EH (cell line): Measurements from ENCODE around the gene AARS2.

Source experiments
- DNase-seq: peaks from one replicate; pipeline ENCODE4 v3.0.0-alpha.2; 2015; ENCODE audit warnings: low read depth

The AARS2 gene

DNA sequence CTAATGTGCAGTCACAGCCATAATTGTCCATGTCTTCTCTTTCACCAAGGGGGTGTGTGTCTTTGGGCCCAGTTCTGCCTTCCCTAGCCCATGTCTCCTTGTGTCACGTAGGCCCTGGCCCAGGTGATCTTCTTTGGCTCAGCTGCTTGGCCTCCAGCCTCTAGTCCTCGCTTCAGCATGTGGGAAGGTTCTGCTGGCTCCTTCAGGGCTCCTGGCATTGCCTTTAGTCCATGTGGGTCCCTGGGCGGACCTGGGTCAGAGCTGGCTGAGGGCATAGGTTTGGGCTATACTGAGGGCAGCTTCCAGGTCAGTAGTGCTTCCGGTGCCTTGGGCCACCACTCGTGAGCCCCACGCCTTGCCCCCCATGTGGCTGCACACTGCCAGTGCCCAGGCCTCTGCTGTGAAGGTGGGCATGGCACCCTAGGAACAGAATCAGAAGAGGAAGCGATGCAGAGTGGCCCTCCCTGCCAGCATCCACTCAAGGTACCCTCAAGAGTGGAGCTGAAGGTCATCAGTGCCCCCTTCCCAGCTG lies 12.8 kb downstream of the AARS2 start:
- no peak for DNase-seq

DNA sequence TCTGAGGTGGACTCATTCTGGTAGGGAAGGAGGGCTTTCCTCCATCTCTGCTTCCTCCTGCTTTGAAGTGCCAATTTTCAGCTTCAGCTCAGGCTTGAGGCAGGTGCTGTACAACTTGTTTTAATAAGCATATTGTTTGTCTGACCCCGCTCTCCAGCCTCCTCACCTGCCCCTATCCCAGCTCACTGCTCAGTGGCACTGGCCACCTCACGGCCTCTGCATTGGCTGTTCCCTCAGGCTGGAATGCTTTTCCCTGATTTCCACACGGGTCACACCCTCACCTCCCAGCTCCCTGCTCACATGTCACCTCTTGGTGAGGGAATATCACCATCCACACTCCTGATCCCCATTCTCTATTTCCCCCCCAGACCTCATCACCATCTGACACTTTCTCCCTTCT lies 14.3 kb downstream of the AARS2 start:
- no peak for DNase-seq

DNA sequence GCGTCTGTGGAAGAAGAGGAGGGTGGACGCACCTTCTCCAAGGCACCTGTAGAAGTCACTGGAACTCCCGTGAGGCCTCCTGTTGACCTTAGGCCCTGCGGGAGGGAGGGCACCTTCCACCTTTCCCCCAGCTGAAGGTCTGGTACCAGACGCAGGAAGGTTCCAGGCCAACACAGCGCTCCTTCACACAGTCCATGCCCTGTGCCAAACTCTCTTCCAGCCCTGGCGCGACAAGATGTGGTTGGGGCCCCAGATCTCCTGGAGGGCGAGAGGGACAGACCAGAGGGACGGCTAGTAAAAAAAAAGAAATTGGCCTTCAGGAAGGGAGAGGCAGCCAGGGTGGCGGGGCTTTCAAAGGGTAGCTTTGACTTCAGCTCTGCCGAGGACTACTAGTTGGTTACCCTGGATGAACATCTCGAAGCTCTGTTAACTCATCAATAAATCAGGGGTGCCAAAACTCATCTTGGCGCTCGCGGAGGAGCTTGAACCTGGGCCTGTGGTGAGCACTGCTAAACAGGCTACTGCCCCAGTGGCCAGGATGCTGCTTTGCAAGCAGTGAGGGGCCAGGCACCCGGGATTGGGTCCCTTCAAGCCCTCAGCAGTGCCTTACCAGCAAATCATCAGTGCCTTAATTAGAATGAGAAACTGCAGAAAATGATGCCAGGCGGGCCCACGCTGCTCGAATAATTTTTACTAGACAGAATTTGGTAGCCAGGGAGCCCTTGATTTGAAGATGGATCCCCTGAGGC lies 14.9 kb downstream of the AARS2 start:
- DNase-seq: no peak

DNA sequence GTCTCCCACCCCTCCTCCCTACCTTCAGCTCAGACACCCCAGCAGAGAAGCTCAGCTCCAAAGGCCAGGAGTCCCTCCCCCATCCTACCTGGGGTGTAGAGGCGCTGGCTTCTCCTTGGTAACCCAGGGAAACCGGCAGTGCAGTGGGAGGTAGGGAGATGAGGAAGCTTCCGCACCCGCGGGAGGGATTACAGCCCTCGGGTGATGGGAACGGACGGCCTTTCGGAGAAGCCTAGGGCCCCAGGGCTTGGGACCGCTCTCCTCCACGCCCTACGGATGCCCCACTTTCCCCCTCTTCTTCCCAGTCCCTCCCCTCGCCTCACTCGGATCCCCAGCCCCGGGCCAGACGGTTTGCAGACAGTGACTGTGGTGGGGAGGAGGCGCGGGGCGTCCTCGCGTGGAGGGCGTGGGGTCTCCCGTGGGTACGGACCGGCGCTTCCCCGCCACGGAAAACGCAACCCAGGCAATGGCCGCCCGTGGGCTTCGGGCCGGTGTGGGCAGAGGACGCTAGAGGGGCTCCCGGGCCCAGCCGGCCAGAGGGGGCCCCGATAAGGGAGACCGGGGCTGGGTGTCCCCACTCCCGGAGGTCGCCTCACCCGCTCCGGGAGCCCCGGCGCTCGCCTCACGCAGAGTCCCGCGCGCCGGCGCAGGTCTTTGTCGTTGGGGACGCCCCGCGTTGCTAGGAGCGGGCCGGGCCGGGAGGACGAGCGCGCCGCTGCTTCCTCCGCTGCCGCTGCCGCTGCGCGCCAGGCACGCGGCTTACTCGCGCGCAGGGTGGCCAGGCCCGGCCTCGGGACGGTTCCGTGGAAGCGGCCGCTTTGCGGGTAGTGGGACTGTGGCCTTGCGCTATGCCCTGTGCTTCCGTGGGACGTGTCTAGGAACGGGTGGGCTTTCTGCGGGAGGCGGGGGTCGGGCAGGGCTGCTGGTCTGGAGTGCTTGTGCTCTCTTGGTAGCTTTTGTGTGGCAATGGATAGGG lies 15.8 kb downstream of the AARS2 start:
- DNase-seq: peak; percentile 22

- no peak for DNase-seq
Measured at GRCh38 chr6:44294832-44295791, 18.0 kb downstream of the AARS2 start.

DNA sequence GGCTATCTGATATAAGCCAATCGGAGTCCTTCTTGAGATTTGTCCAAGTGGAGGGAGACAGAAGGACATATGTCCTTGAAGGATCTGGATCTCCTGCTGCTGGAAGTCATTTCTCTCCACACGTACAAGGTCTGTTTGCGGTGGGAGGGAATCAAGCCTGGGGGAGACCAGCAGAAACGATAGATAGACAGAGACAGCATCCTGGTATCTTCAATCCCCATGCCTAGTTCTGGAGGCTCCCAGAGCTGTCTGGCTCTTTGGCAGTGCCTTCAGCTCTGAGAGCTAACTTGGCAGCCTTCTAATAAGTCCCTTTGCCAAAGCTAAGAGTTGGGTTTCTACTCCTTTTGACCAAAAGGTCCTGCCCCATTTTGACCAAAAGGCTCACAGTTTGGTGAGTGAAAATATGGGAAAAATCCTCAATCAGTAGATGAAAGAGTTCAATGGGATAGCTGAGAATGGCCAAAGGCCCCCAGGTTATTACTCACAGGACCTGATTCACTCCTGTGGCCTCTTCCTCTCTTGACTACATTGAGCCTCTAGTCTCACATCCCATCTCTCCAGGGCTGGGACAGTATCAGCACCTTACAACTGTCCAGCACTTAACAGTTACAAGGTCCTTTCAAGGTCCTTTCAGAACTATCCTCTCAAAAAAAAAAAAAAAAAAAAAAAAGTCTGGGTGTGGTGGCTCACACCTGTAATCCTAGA lies 20.3 kb downstream of the AARS2 start:
- DNase-seq: no peak

DNA sequence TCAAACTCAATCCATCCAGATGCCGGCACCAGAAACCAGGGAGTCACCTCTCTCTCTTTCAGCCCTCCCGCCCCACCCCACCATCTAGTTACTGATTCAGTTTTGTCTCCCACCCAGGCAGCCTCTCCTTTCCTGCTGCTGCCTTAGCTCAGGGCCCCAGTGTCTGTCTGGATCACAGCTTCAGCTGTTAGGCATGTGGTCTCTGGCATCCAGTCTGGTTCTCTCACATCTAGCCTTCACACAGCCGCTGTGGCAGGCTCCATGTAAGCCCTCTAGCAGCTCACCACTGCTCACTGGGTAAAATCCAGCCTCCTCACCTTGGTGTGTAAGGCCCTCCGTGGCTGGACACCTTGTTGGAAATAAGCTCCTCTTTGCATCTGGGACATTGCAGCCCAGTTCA lies 21.3 kb downstream of the AARS2 start:
- DNase-seq: no peak

GRCh38 chr6:44289726-44290260 lies 23.4 kb downstream of the AARS2 start:
- no peak for DNase-seq

DNA sequence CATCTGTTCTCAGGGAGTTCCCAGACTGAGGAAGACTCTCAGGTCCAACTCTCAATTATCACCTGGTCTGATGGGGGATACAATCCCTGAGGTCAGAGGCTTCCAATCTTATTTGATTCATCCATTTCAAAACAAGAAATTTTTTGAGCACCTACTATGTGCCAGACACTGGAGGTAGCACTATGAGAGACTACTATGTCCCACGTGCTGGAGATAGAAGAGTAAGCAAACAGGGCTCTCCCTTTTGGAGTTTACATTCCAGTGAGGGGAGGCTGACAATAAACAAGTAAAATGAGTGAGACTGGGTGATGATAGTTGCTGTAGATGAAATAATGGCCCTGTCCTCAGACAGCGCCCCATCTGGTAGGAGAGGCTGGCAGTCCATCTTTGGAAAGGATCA lies 26.4 kb downstream of the AARS2 start:
- DNase-seq: no peak

- DNase-seq: no peak
Measured at GRCh38 chr6:44286285-44286565, 26.9 kb downstream of the AARS2 start.

DNA sequence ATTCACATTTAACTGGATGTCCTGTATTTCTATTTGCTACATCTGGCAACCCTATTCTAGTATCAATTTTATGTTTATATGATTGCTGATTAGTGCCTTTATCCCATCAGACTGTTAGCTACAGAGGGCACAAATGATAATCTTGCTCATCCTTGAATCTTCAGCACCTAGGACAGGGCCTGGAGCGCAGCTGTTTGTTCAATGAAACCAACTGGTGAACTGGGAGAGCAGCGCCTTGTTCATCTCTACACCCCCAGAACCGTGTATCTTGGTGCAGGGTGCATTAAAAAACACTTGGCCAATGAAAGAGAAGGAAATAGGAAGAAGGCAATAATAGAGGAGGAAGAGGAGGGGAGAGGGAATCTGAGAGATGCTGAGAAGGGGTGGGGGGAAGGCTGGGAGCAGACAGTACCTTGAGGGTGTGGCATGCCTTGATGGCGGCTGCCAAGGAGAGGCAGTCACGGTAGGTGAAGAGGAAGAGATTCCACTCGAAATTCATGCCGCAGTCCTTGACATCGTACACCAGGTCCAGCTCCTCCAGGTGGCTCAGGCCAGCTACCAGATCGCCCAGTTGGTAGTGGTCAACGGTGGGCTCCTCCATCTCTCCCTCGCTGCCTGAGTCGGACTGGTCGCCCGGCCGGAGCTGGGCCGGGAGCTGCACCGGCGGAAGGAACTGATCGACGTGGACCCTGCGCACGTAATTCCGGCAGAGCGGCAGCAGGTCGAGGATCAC lies 27.4 kb downstream of the AARS2 start:
- DNase-seq: peak; percentile 49

- no peak for DNase-seq
Measured at GRCh38 chr6:44284867-44285266, 28.3 kb downstream of the AARS2 start.

DNA sequence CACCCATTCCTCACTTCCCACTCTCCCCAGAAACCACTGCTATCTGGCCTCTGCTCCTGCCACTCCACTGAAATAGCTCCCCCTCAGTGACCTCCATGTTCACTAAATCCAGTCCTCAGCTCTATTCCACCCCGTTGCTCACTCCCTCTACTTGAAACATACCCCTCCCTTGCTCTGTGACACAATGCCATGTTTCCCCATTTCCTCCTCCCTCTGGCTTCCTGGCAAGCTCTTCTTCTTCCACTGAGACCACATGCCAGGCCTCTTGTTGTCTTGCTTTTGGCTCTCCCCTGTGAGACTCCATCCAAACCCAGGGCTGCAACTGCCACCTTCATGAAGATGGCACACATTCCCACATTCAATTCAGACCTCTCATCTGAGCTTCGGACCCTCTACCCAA lies 29.0 kb downstream of the AARS2 start:
- DNase-seq: no peak

- DNase-seq: peak; percentile 44
Measured at GRCh38 chr6:44278774-44279697, 34.1 kb downstream of the AARS2 start.

- no peak for DNase-seq
Measured at GRCh38 chr6:44278315-44278714, 34.8 kb downstream of the AARS2 start.

DNA sequence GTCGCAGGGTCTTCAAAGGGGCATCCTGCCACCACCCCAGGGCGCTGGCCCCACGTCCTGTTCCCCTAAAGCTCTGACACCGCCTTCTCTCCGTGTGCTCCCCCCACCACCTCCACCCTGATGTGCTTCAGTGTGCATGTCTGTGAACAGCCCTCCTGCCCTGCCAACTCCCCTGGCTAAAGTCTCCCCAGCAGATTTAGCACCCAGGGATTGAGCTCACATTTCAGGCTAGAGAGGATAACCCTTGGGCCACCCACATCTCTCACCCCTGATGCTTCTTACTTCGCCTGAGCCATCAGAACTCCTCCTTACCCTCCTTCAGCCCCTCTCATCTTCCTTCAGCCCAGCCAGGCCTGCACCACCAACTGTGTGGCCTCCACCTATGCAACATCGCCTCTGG lies 35.4 kb downstream of the AARS2 start:
- no peak for DNase-seq

DNA sequence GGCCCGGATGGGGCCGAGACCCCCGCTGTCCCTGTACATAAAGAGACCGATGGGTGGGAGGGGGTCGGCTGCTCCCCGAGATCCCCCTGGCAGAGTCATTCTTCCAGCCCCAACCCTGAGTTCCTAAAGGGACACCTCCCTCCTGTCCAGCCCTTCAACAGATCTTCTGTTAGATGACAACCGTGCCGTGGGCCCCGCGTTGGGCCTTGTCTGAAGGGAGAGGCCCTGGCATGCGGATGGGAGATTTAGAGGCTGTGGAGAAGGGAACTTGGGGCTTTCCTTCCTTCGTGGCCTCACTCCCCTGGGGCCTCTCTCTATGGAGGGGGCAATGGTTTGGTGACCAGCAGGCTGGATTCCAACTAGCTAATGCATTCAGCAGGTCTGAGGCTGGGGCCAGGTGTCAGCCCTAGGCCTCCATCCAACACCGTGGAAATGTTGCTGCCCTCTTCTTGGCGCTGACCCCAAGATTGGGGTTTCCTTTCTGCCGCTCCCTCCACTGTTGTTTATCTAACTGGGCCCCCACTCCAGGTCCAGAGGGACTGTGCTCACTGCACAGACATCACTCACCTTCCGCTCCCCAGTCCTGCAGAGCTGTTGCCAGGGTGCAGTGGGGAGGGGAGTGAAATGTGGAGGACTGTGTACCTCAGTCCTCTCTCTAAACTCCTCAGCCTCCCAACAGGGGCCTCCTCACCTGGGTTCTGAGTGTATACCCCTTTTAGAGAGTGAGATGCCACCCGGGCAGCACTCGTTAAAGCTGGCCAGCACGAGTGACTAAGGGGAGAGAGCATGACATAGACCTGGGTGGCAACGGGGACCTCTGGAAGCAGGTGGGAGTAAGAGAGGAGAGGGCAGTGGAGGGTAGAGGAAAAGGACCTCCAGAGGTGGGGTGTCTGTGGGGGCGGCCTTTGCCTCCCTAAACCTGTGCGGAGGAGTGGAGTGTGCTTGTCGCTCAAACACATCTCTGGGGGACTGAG lies 36.2 kb downstream of the AARS2 start:
- no peak for DNase-seq
